HepG2 (cell line): ENCODE measurements around the gene SLC4A11. TPM values are rescaled to one million over a fixed set of nuclear protein-coding genes. Genes with fewer than 3 reads are reported as not detected.

ENCODE experiments used
- ATAC-seq: fragments of 200-7000 bp; cut with Tn5 transposase; 3 replicates; pipeline ENCODE4 v1.9.1; 2020; ENCODE audit warnings: mild to moderate bottlenecking, moderate library complexity
- BruUV-seq: library from RNA; stranded (reverse); fragments of 400-500 nt; replicated peaks from 2 replicates; lab custom pipeline; 2021; lab: Mats Ljungman, UMichigan
- CTCF ChIA-PET: fragments of 300-600 bp; formaldehyde crosslinking; extraction: SDS; loops from one replicate; lab custom pipeline; 2021; ENCODE audit warnings: low total read pairs, inconsistent platforms, low intra/inter-chr PET ratio; lab: Yijun Ruan, JAX
- POLR2A ChIA-PET: fragments of 350-600 bp; sonication (Branson Sonifier 250); formaldehyde crosslinking; loops from one replicate; lab custom pipeline; 2020; ENCODE audit warnings: antibody characterized with exemption, inconsistent platforms; lab: Yijun Ruan, JAX
- DNase-seq: peaks from one replicate; pipeline ENCODE4 v3.0.0-alpha.2; 2015; ENCODE audit warnings: low spot score
- FAIRE-seq: peaks from 3 replicates; lab custom pipeline; 2011; peaks lifted over from hg19 to GRCh38; lab: Jason Lieb, UNC
- H2AFZ ChIP-seq: one replicate; pipeline ENCODE4 v1.6.1; 2011; ENCODE audit warnings: low read length, inconsistent platforms
- H3K27ac ChIP-seq: fragments of 300-600 bp; 3 replicates; pipeline ENCODE4 v1.8.0; 2011; ENCODE audit warnings: mixed run types, mild to moderate bottlenecking, mixed read lengths, low read length, inconsistent platforms; ENCODE audit not compliant: insufficient read depth; ENCODE audit errors: extremely low read length
- H3K27me3 ChIP-seq, 2 experiments: fragments of 200-600 bp in 1 of 2; 2 replicates in 1 of 2; 3 replicates in 1 of 2; pipeline versions ENCODE4 v1.6.0 to v1.8.0; 2011; ENCODE audit warnings: low read length in 2 of 2, mild to moderate bottlenecking in 2 of 2, moderate library complexity in 2 of 2, inconsistent platforms in 1 of 2; ENCODE audit not compliant: insufficient read depth in 2 of 2, control insufficient read depth in 1 of 2
- H3K36me3 ChIP-seq, 2 experiments: fragments of 200-600 bp in 1 of 2; replicated peaks in 1 of 2; 2 replicates in 1 of 2; 3 replicates in 1 of 2; pipeline versions ENCODE4 v1.5.1 to v1.8.0; 2011; ENCODE audit warnings: low read length in 2 of 2, inconsistent platforms in 1 of 2; ENCODE audit not compliant: insufficient read depth in 2 of 2, control insufficient read depth in 1 of 2
- H3K4me1 ChIP-seq: 2 replicates; pipeline ENCODE4 v1.5.1; 2012; ENCODE audit warnings: low read length, inconsistent platforms; ENCODE audit not compliant: insufficient read depth
- H3K4me2 ChIP-seq: 2 replicates; pipeline ENCODE4 v1.6.0; 2011; ENCODE audit warnings: low read depth, low read length, inconsistent platforms
- H3K4me3 ChIP-seq, 3 experiments: fragments of 200-600 bp in 1 of 3; sonication (generic), shearing (Covaris generic) in 1 of 3; replicated peaks in 1 of 3; 2 replicates each; pipeline ENCODE4 v1.5.1; 2011 to 2016; ENCODE audit warnings: low read length in 3 of 3, inconsistent platforms in 2 of 3, low read depth in 2 of 3, mild to moderate bottlenecking in 2 of 3, control low read depth in 1 of 3, mixed read lengths in 1 of 3; ENCODE audit not compliant: insufficient read depth in 1 of 3
- H3K79me2 ChIP-seq: one replicate; pipeline ENCODE4 v1.6.1; 2011; ENCODE audit warnings: low read length, inconsistent platforms; ENCODE audit not compliant: insufficient read depth
- H3K9ac ChIP-seq: 2 replicates; pipeline ENCODE4 v1.6.0; 2011; ENCODE audit warnings: mild to moderate bottlenecking, low read depth, low read length, inconsistent platforms; ENCODE audit not compliant: insufficient read depth
- H3K9me3 ChIP-seq: 2 replicates; pipeline ENCODE4 v1.5.1; 2012; ENCODE audit warnings: mild to moderate bottlenecking, low read length
- H4K20me1 ChIP-seq: 2 replicates; pipeline ENCODE4 v1.6.0; 2011; ENCODE audit warnings: inconsistent platforms, mild to moderate bottlenecking, low read length, moderate library complexity; ENCODE audit not compliant: insufficient read depth
- AGO2 ChIP-seq: fragments of 200-400 bp; formaldehyde crosslinking; optimal IDR thresholded peaks from 2 replicates; pipeline ENCODE3; 2017; ENCODE audit warnings: mild to moderate bottlenecking, low read depth, low read length, moderate library complexity
- CHCHD3 ChIP-seq: sonication (generic); formaldehyde crosslinking; IDR thresholded peaks from 2 replicates; pipeline ENCODE4 v1.8.0; 2022; ENCODE audit warnings: mild to moderate bottlenecking, missing genetic modification reagents, moderate library complexity
- FOXO4 ChIP-seq: sonication (generic); formaldehyde crosslinking; conservative IDR thresholded peaks from 2 replicates; pipeline ENCODE4 v1.8.1; 2023; ENCODE audit warnings: missing genetic modification reagents
- KDM5B ChIP-seq: sonication (generic); formaldehyde crosslinking; IDR thresholded peaks from 2 replicates; pipeline ENCODE4 v1.4.0; 2020; ENCODE audit warnings: missing genetic modification reagents, mild to moderate bottlenecking, borderline replicate concordance
- NFIB ChIP-seq: sonication (generic); formaldehyde crosslinking; IDR thresholded peaks from 2 replicates; pipeline ENCODE4 v1.9.0; 2021; ENCODE audit warnings: missing genetic modification reagents, mild to moderate bottlenecking, borderline replicate concordance
- ZNF576 ChIP-seq: sonication (generic); formaldehyde crosslinking; IDR thresholded peaks from 2 replicates; pipeline ENCODE4 v1.4.0; 2020; ENCODE audit warnings: mild to moderate bottlenecking, missing genetic modification reagents
- ZNF737 ChIP-seq: sonication (generic); formaldehyde crosslinking; IDR thresholded peaks from 2 replicates; pipeline ENCODE4 v1.5.0; 2020; ENCODE audit warnings: missing genetic modification reagents, mild to moderate bottlenecking, borderline replicate concordance
- ZNF772 ChIP-seq: sonication (generic); formaldehyde crosslinking; IDR thresholded peaks from 2 replicates; pipeline ENCODE4 v1.5.0; 2020; ENCODE audit warnings: mild to moderate bottlenecking, missing genetic modification reagents
- ZSCAN20 ChIP-seq: sonication (generic); formaldehyde crosslinking; IDR thresholded peaks from 2 replicates; pipeline ENCODE4 v1.4.0; 2020; ENCODE audit warnings: missing genetic modification reagents, mild to moderate bottlenecking, borderline replicate concordance
- WGBS: methylation state at CpG from one replicate; pipeline ENCODE4 v1.1.6; 2017; ENCODE audit warnings: low lambda C conversion rate; 5-methylcytosine and 5-hydroxymethylcytosine counted together
- in situ Hi-C: cut with HindIII; loops from 2 replicates; pipeline ENCODE4 v1.10.0; 2017; ENCODE audit warnings: low pct_unique_long_range_greater_than_20kb; ENCODE audit not compliant: extremely low pct_ligation_motif_present
- intact Hi-C: fragments of 100-400 bp; cut with micrococcal nuclease; formaldehyde crosslinking; loops from one replicate; pipeline ENCODE4 v1.10.0; 2022; ENCODE audit not compliant: unreplicated experiment
- polyA plus RNA-seq, 8 experiments: library from polyadenylated mRNA; depleted of rRNA in 3 of 8; stranded (reverse) in 7 of 8; unstranded in 1 of 8; fragments of >200 nt; fragmentation: Illumina TruSeq in 4 of 8; extraction: Trizol in 4 of 8; gene quantifications; 2 replicates each; pipeline versions ENCODE4 v1.2.1 to v1.2.3, GENCODE V29; 2011 to 2016; ENCODE audit warnings: low read depth in 4 of 8, missing spikeins in 1 of 8, mixed read lengths in 1 of 8; ENCODE audit not compliant: insufficient read depth in 1 of 8
- total RNA-seq, 5 experiments: library from RNA; depleted of rRNA; stranded (reverse); fragments of >200 nt; fragmentation: Illumina TruSeq; extraction: Trizol; gene quantifications; 2 replicates each; pipeline ENCODE4 v1.2.3, GENCODE V29; 2016; ENCODE audit warnings: low read depth in 1 of 5

Gene SLC4A11
- total and polyA plus RNA-seq, 2 of the 13 experiments (the other 11 are each of a cell fraction or from before 2014, with no cell fraction given), result 3.9 to 27.0 TPM

DNA sequence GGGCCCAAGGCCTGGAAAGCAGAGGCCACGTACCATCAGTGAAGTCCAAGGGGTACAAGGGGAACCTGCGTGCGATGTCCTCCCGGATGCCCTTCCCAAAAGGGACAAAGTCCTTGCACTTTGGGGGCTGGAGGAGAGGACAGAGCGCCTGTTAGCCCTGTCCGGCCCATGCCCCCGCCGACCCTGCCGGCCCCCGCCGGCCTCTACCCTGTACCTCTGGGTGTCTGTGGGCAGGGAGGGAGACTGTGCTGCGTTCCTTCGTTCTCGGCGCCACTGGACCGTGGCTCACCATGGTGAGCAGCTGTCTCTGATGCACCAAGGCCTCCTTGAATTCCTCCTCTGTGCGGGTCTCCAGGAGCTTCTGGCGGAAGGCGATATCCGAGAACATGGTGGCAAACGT lies 7.9 kb downstream of the SLC4A11 start:
- FAIRE-seq, result no peak
- DNase-seq, result no peak
- Histone ChIP-seq H3K4me3 (no peak overlapping the region), H2AFZ (no peak overlapping the region), H3K36me3 (peaks cover 0 to 15% of the 10 kb centered on the region in 2 experiments; a peak in 3 of 5 replicates), H3K27me3 (no peaks in the 10 kb centered on the region), H3K9me3 (no peaks in the 10 kb centered on the region), H3K9ac (no peak overlapping the region), H3K4me2 (no peak overlapping the region), H3K27ac (no peak overlapping the region), H3K4me1 (peaks cover 43% of the 10 kb centered on the region), H4K20me1 (no peaks in the 10 kb centered on the region), H3K79me2 (no peaks in the 10 kb centered on the region)
- ChIA-PET POLR2A (interaction anchor here (2.5 kb wide), 1 partner anchor 8 kb away, joined by 29 read pairs; no protein-coding TSS in a partner anchor), CTCF (no interaction called here)
- intact Hi-C loops, result loop anchor here (2.0 kb wide), 1 partner anchor 22 kb away; the partner anchor contains the start of gene ITPA
- TF ChIP-seq AGO2 (peak; percentile 32), CHCHD3 (0 out of 2 replicates have a peak, but pooled peaks have one; percentile 17), ZNF576 (CRISPR knock-in tag) (peak; percentile 47; the same call in 1 of the 2 replicates), KDM5B (CRISPR knock-in tag) (peak; percentile 35; the same call in 1 of the 2 replicates), ZSCAN20 (CRISPR knock-in tag) (no peak), ZNF737 (CRISPR knock-in tag) (peak; percentile 24; the same call in 1 of the 2 replicates), ZNF772 (CRISPR knock-in tag) (no peak), FOXO4 (0 out of 2 replicates have a peak, but pooled peaks have one; percentile 69), NFIB (CRISPR knock-in tag) (0 out of 2 replicates have a peak, but pooled peaks have one; percentile 45)
- BruUV-seq, result no TSS peak
- 96% methylated on average over 17 of the region's 21 CpGs for WGBS
- in situ Hi-C loops, result no loop called here
- no peak for ATAC-seq
